ENCODE data around the gene DLG2. TPM values are rescaled to one million over a fixed set of nuclear protein-coding genes. Genes with fewer than 3 reads are reported as not detected.

DLG2 gene
- polyA plus RNA-seq, 3 donors = 0.24 to 0.39 TPM; not detected in 1

GRCh38 chr11:85118151-85118550, 509.0 kb downstream of the DLG2 start:
- H3K4me3 Mint-ChIP-seq = no peak overlapping the region
- Histone ChIP-seq H4K20me1 (ENCODE audit: insufficient read depth, low read length) (no peaks in the 10 kb centered on the region), H3K4me3 (replicated peaks in 1 of 3; ENCODE audit: low read depth in 2 of 3, low read length in 3 of 3) (no peak overlapping the region), H3K27ac (ENCODE audit: low read depth in 1 of 2, low read length in 2 of 2) (no peak overlapping the region), H3K4me2 (replicated peaks; ENCODE audit: extremely low read depth, low read length, poor library complexity, severe bottlenecking) (no peak overlapping the region), H2AFZ (ENCODE audit: insufficient read depth, low read depth, low read length, poor library complexity, severe bottlenecking) (no peak overlapping the region), H3K9ac (ENCODE audit: insufficient read depth, low read length, poor library complexity, severe bottlenecking) (no peak overlapping the region), H3K79me2 (ENCODE audit: insufficient read depth, low read length) (no peaks in the 10 kb centered on the region), H3K4me1 (ENCODE audit: control insufficient read depth in 1 of 2, insufficient read depth in 2 of 2, low read length in 2 of 2) (no peaks in the 10 kb centered on the region), H3K9me3 (replicated peaks in 1 of 2; ENCODE audit: control insufficient read depth in 1 of 2, insufficient read depth in 1 of 2, low read length in 2 of 2) (no peaks in the 10 kb centered on the region), H3K36me3 (replicated peaks in 1 of 2; ENCODE audit: control insufficient read depth in 1 of 2, insufficient read depth in 2 of 2, low read length in 2 of 2) (no peaks in the 10 kb centered on the region), H3K27me3 (ENCODE audit: control insufficient read depth in 2 of 2, insufficient read depth in 2 of 2, low read length in 2 of 2) (no peaks in the 10 kb centered on the region)
- TF ChIP-seq CTCF (IDR thresholded peaks at IDR 0.05) = no peak
- H3K27me3 Mint-ChIP-seq (ENCODE audit: low read depth in 3 of 3) = no peaks in the 10 kb centered on the region
- no peaks in the 10 kb centered on the region for H3K4me1 Mint-ChIP-seq
- H3K9me3 Mint-ChIP-seq = peaks cover 0 to 6% (median 2%) of the 10 kb centered on the region in 7 donors
- intact Hi-C loops (cut with micrococcal nuclease) = no loop called here
- no peak overlapping the region for H3K27ac Mint-ChIP-seq
- no peaks in the 10 kb centered on the region for H3K36me3 Mint-ChIP-seq
- WGBS (ENCODE audit: insufficient coverage) = no CpG with 5 or more reads among the region's 1 CpG
- no peak for DNase-seq

- Histone ChIP-seq H3K36me3 (replicated peaks in 1 of 2; ENCODE audit: control insufficient read depth in 1 of 2, insufficient read depth in 2 of 2, low read length in 2 of 2) (no peaks in the 10 kb centered on the region), H3K9ac (ENCODE audit: insufficient read depth, low read length, poor library complexity, severe bottlenecking) (no peak overlapping the region), H3K79me2 (ENCODE audit: insufficient read depth, low read length) (no peaks in the 10 kb centered on the region), H3K4me3 (replicated peaks in 1 of 3; ENCODE audit: low read depth in 2 of 3, low read length in 3 of 3) (no peak overlapping the region), H3K27me3 (ENCODE audit: control insufficient read depth in 2 of 2, insufficient read depth in 2 of 2, low read length in 2 of 2) (no peaks in the 10 kb centered on the region), H3K4me2 (replicated peaks; ENCODE audit: extremely low read depth, low read length, poor library complexity, severe bottlenecking) (no peak overlapping the region), H3K4me1 (ENCODE audit: control insufficient read depth in 1 of 2, insufficient read depth in 2 of 2, low read length in 2 of 2) (no peaks in the 10 kb centered on the region), H2AFZ (ENCODE audit: insufficient read depth, low read depth, low read length, poor library complexity, severe bottlenecking) (no peak overlapping the region), H4K20me1 (ENCODE audit: insufficient read depth, low read length) (no peaks in the 10 kb centered on the region), H3K9me3 (replicated peaks in 1 of 2; ENCODE audit: control insufficient read depth in 1 of 2, insufficient read depth in 1 of 2, low read length in 2 of 2) (no peaks in the 10 kb centered on the region), H3K27ac (ENCODE audit: low read depth in 1 of 2, low read length in 2 of 2) (no peak overlapping the region)
- TF ChIP-seq CTCF (IDR thresholded peaks at IDR 0.05) = no peak
- intact Hi-C loops (cut with micrococcal nuclease) = no loop called here
- DNase-seq = no peak
- no peak overlapping the region for H3K4me3 Mint-ChIP-seq
- 85% methylated on average over 2 of the region's 2 CpGs for WGBS (ENCODE audit: insufficient coverage)
- H3K27me3 Mint-ChIP-seq (ENCODE audit: low read depth in 3 of 3) = no peaks in the 10 kb centered on the region
- no peak overlapping the region for H3K27ac Mint-ChIP-seq
- no peaks in the 10 kb centered on the region for H3K4me1 Mint-ChIP-seq
- H3K9me3 Mint-ChIP-seq = peaks cover 0 to 4% (median 0%) of the 10 kb centered on the region in 7 donors
- H3K36me3 Mint-ChIP-seq = no peaks in the 10 kb centered on the region
Measured at GRCh38 chr11:85115798-85116197, 511.3 kb downstream of the DLG2 start.

All from CD14-positive monocyte (primary cell).